Thymus (tissue), 11 donors: Measurements from ENCODE around the gene TMEM266. TPM values are rescaled to one million over a fixed set of nuclear protein-coding genes. Genes with fewer than 3 reads are reported as not detected.

Experiments used
- DNase-seq, 9 donors: peaks; one replicate each; pipeline ENCODE4 v3.0.0-alpha.2; 2013; ENCODE audit warnings: low spot score in 9 of 9, low read depth in 6 of 9, missing footprints in 1 of 9
- H3K27ac ChIP-seq, 2 donors: one replicate each; pipeline ENCODE4 v1.5.1; 2013; ENCODE audit warnings: control low read depth in 1 of 2, low read depth in 1 of 2, low read length in 1 of 2, mild to moderate bottlenecking in 1 of 2, moderate library complexity in 1 of 2
- H3K27me3 ChIP-seq, 2 donors: one replicate each; pipeline ENCODE4 v1.5.1; 2013; ENCODE audit warnings: low read length in 1 of 2; ENCODE audit not compliant: control insufficient read depth in 2 of 2, insufficient read depth in 1 of 2
- H3K36me3 ChIP-seq, 2 donors: one replicate each; pipeline ENCODE4 v1.5.1; 2013; ENCODE audit warnings: low read length in 1 of 2, mild to moderate bottlenecking in 1 of 2, moderate library complexity in 1 of 2; ENCODE audit not compliant: control insufficient read depth in 2 of 2, insufficient read depth in 2 of 2
- H3K4me1 ChIP-seq, 2 donors: one replicate each; pipeline ENCODE4 v1.5.1; 2013; ENCODE audit warnings: low read length in 2 of 2; ENCODE audit not compliant: control insufficient read depth in 2 of 2, insufficient read depth in 2 of 2
- H3K4me3 ChIP-seq, 2 donors: one replicate each; pipeline ENCODE4 v1.5.1; 2013; ENCODE audit warnings: low read length in 2 of 2, control low read depth in 1 of 2, mild to moderate bottlenecking in 1 of 2
- H3K9me3 ChIP-seq, 2 donors: one replicate each; pipeline ENCODE4 v1.5.1; 2013; ENCODE audit warnings: low read length in 1 of 2, mild to moderate bottlenecking in 1 of 2; ENCODE audit not compliant: control insufficient read depth in 2 of 2, insufficient read depth in 1 of 2
- WGBS: extraction: QIAGEN DNeasy Blood & Tissue Kit; methylation state at CpG from one replicate; pipeline ENCODE4 v1.1.7; 2013; 5-methylcytosine and 5-hydroxymethylcytosine counted together
- polyA plus RNA-seq: library from polyadenylated mRNA; stranded (reverse); fragments of 200-250 nt; gene quantifications from one replicate; pipeline ENCODE4 v1.2.3, GENCODE V29; 2013
- total RNA-seq: library from RNA; stranded (reverse); fragments of 120-200 nt; gene quantifications from one replicate; pipeline ENCODE4 v1.2.4, GENCODE V29; 2013
- donor health status: healthy.

The TMEM266 gene
- total and polyA plus RNA-seq, 2 donors: 1.2 TPM

DNA sequence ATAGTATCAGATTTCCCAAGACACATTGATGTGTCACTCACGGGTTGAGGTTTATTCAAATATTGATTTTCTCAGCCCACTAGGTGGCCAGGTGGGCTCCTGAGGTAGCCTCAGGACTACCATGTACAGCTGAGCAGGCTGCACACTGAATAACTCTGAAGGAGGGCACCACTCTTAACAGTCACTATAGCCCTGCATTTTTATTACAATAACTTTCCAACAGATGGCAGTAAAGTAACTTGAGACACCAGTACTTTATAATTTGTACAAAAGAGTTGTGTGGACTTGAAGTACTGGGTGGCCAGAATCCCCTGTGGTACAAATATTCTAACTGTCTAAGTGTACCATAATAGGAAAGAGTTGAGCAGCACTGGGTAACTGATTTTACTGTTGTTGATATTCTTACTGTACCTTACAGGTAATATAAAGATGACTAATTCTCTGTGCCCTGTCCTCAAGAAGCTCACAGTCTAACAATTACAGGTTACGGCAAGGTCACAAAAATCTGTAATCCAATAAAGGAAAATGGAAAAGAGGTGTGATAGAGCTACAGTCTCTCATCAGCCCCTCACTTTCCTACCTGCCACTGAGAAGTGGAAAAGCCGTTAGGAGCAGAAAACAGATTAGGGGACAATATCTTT lies 175.5 kb downstream of the TMEM266 start:
- peak in 6 of 9 donors; percentile 9 to 60 (median 16) for DNase-seq
- no peak overlapping the region for H3K27ac ChIP-seq

GRCh38 chr15:76236350-76236749 lies 176.6 kb downstream of the TMEM266 start:
- Histone ChIP-seq H3K27me3 (no peaks in the 10 kb centered on the region), H3K4me3 (no peak overlapping the region), H3K27ac (no peak overlapping the region), H3K36me3 (no peaks in the 10 kb centered on the region), H3K4me1 (no peaks in the 10 kb centered on the region), H3K9me3 (no peaks in the 10 kb centered on the region)
- DNase-seq: no peak
- WGBS: 97% methylated on average over 2 of the region's 2 CpGs

More for the DNA sequence above, 175.5 kb downstream of the TMEM266 start:
- Histone ChIP-seq H3K36me3 (peaks cover 0 to 5% of the 10 kb centered on the region in 2 donors), H3K27me3 (no peaks in the 10 kb centered on the region), H3K9me3 (no peaks in the 10 kb centered on the region), H3K4me3 (no peak overlapping the region), H3K4me1 (no peaks in the 10 kb centered on the region)
- 93% methylated on average over 3 of the region's 3 CpGs for WGBS

DNA sequence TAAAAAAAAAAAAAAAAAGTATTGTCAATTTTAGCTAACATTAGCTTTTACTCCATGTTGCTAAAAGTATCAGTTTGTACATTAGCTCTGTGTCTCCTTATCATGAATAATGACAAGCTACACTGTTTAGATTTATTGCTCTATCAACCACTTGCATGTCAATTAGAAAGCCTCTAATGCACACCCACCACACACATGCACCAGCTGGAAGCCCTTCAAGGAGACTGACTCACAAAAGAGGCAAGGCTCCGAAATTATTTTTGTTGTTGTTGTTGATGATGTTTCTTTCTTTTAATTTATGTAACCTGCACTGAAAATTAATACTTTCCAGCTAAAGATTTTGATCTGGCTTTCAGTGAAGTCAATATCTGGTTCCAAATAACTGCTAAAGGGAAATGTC lies 180.0 kb downstream of the TMEM266 start:
- Histone ChIP-seq H3K9me3 (no peaks in the 10 kb centered on the region), H3K4me3 (no peak overlapping the region)
- 97% methylated on average over 1 of the region's 1 CpG for WGBS

DNA sequence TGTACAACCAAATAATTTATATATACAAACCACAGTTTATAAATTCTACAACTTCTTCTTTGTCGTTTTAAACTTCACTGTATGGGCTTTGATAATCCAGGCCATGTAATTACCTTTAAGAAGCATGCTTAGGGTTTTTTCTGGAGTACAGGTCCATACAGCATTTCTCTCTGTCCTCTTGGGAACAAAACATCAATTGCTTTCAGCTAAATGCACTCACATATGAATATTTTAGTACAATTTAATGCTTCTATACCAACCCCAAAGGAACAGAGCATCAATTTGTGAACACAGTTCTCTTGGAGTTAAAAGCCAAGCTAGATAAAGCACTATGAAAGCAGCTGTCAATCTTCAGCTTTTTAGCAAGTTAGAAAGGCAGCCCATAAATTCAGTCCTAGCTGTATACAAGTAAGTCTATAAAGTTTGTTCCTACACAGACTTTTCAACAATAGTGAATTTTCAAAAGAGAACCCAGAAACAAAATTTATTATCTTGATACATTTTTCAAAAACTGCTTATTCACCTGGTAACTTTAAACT lies 185.4 kb downstream of the TMEM266 start:
- H3K36me3 ChIP-seq: no peaks in the 10 kb centered on the region
- no peak for DNase-seq
- H3K27ac ChIP-seq: no peak overlapping the region
- H3K4me1 ChIP-seq: no peaks in the 10 kb centered on the region
- H3K4me3 ChIP-seq: no peak overlapping the region
- H3K27me3 ChIP-seq: no peaks in the 10 kb centered on the region
- H3K9me3 ChIP-seq: no peaks in the 10 kb centered on the region
- 98% methylated on average over 1 of the region's 1 CpG for WGBS

More for the DNA sequence above, 180.0 kb downstream of the TMEM266 start:
- Histone ChIP-seq H3K27me3 (no peaks in the 10 kb centered on the region), H3K4me1 (no peaks in the 10 kb centered on the region), H3K36me3 (no peaks in the 10 kb centered on the region), H3K27ac (no peak overlapping the region)
- no peak for DNase-seq

- Histone ChIP-seq H3K9me3 (no peaks in the 10 kb centered on the region), H3K4me3 (no peak overlapping the region), H3K4me1 (no peaks in the 10 kb centered on the region), H3K36me3 (no peaks in the 10 kb centered on the region), H3K27ac (no peak overlapping the region), H3K27me3 (no peaks in the 10 kb centered on the region)
- no peak for DNase-seq
- 96% methylated on average over 4 of the region's 4 CpGs for WGBS
Measured at GRCh38 chr15:76251717-76252116, 191.9 kb downstream of the TMEM266 start.

- H3K9me3 ChIP-seq: no peaks in the 10 kb centered on the region
- no peak overlapping the region for H3K4me3 ChIP-seq
- no peaks in the 10 kb centered on the region for H3K36me3 ChIP-seq
- no peaks in the 10 kb centered on the region for H3K4me1 ChIP-seq
- no peak for DNase-seq
- H3K27me3 ChIP-seq: no peaks in the 10 kb centered on the region
- WGBS: 93% methylated on average over 2 of the region's 2 CpGs
- no peak overlapping the region for H3K27ac ChIP-seq
Measured at GRCh38 chr15:76252249-76252648, 192.5 kb downstream of the TMEM266 start.

DNA sequence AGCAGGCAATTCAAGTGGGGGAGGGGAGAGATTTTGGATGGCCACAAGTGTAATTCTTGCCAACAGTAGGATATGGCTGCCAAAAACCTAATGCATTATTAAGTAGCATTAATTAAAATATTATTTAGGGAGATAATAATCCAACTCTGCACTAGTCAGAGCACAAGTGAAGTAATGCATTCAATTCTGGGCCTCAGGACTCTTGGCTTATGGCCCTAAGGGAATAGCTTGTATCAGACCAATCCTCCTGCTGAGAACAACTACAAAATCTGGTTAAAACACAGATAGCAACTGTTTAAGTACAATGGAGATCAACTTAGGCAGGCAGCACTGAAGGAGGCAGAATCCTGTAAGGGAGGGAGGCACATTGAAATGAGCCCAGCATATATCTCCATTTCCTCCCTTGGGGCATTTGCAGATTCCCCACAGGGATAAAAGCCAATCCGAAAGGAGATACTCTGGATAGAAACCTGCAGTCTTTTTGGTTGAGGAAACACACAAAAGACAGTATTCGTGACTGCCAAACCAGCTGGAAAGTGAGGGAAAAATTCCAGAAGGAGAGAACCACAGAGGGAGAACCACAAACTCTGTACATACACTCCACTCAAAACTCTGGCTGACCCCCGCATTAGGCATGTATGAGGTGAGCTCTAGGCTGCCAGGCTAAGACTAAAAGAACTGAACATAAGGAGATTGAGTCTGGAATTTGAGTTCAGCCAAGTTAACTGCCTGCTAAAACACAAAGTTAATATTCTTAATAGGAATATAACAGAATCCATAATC lies 194.1 kb downstream of the TMEM266 start:
- Histone ChIP-seq H3K4me3 (no peak overlapping the region), H3K27me3 (no peaks in the 10 kb centered on the region), H3K27ac (no peak overlapping the region), H3K36me3 (peaks cover 2 to 9% of the 10 kb centered on the region in 2 donors), H3K4me1 (no peaks in the 10 kb centered on the region), H3K9me3 (peaks cover 0 to 3% of the 10 kb centered on the region in 2 donors)
- DNase-seq: no peak
- WGBS: 95% methylated on average over 3 of the region's 3 CpGs
